Stimulated activated naive CD8-positive, alpha-beta T cell treated with anti-CD3 and anti-CD28 coated beads, Interleukin-15, Interleukin-2, amounts not matched to agents 100 U/mL and 50 U/mL, for 24 hours (primary cell): Measurements from ENCODE around the gene NMUR1.

Experiments
- ATAC-seq: fragments of 150-1000 bp; cut with Tn5 transposase; one replicate; pipeline ENCODE4 v1.10.0; 2021
- DNase-seq: peaks from one replicate; pipeline ENCODE4 v3.0.0; 2021

The NMUR1 gene

GRCh38 chr2:231483398-231484329, 46.6 kb downstream of the NMUR1 start:
- peak; percentile 42 for DNase-seq
- ATAC-seq: peak; percentile 37

GRCh38 chr2:231482806-231483391, 47.3 kb downstream of the NMUR1 start:
- peak; percentile 86 for DNase-seq
- peak; percentile 87 for ATAC-seq

GRCh38 chr2:231480781-231481180, 49.5 kb downstream of the NMUR1 start:
- DNase-seq (no peak), ATAC-seq (no peak)

GRCh38 chr2:231479455-231479854, 50.8 kb downstream of the NMUR1 start:
- ATAC-seq: no peak
- no peak for DNase-seq

- ATAC-seq: no peak
- no peak for DNase-seq
Observed at GRCh38 chr2:231476920-231477319, 53.3 kb downstream of the NMUR1 start.

GRCh38 chr2:231475965-231476364, 54.3 kb downstream of the NMUR1 start:
- DNase-seq: no peak
- ATAC-seq: no peak
